Heart right ventricle (tissue), 16 donors: ENCODE data around the gene CUEDC1. TPM values are rescaled to one million over a fixed set of nuclear protein-coding genes. Genes with fewer than 3 reads are reported as not detected.

Experiments used
- ATAC-seq, 8 donors: fragments of 200-7000 bp; cut with Tn5 transposase; one replicate each; pipeline ENCODE4 v1.9.1; 2020; ENCODE audit warnings: mild to moderate bottlenecking in 8 of 8, moderate library complexity in 8 of 8, moderate number of reproducible peaks in 1 of 8
- DNase-seq, 2 donors: peaks; one replicate each; pipeline ENCODE4 v3.0.0-alpha.2; 2020
- H3K27ac ChIP-seq, 10 donors: fragments of 200-600 bp; sonication (generic) in 2 of 10; one replicate each; pipeline versions ENCODE4 v1.5.0 to v1.8.0; 2020 to 2022; ENCODE audit warnings: mild to moderate bottlenecking in 3 of 10
- H3K27me3 ChIP-seq, 7 donors: fragments of 200-600 bp; one replicate each; pipeline ENCODE4 v1.8.0; 2021 to 2022; ENCODE audit warnings: mild to moderate bottlenecking in 2 of 7
- H3K36me3 ChIP-seq, 9 donors: fragments of 200-600 bp; sonication (generic) in 1 of 9; one replicate each; pipeline versions ENCODE4 v1.5.0 to v1.8.0; 2020 to 2022; ENCODE audit warnings: mild to moderate bottlenecking in 2 of 9
- H3K4me1 ChIP-seq, 9 donors: fragments of 200-600 bp; sonication (generic) in 1 of 9; one replicate each; pipeline versions ENCODE4 v1.5.0 to v1.8.0; 2020 to 2022; ENCODE audit warnings: mild to moderate bottlenecking in 4 of 9
- H3K4me3 ChIP-seq, 10 donors: fragments of 200-600 bp; sonication (generic) in 2 of 10; one replicate each; pipeline versions ENCODE4 v1.5.0 to v1.8.0; 2020 to 2022; ENCODE audit warnings: mild to moderate bottlenecking in 7 of 10, moderate library complexity in 2 of 10
- H3K9me3 ChIP-seq, 11 donors: fragments of 200-600 bp in 10 of 11; sonication (generic) in 2 of 11; one replicate each; pipeline versions ENCODE4 v1.5.0 to v1.8.0; 2013 to 2022; ENCODE audit warnings: mild to moderate bottlenecking in 2 of 11, control low read depth in 1 of 11, moderate library complexity in 1 of 11
- WGBS, 2 donors: extraction: QIAGEN DNeasy Blood & Tissue Kit; methylation state at CpG; one replicate each; pipeline ENCODE4 v1.1.7; 2013; ENCODE audit warnings: inconsistent platforms in 1 of 2; 5-methylcytosine and 5-hydroxymethylcytosine counted together
- intact Hi-C, 10 donors: fragments of 100-400 bp; cut with DNase I; formaldehyde crosslinking; loops; one replicate each; pipeline versions ENCODE4 v1.11.1 to v1.14.2; 2022
- polyA plus RNA-seq, 2 donors: library from polyadenylated mRNA; stranded (reverse); fragments of 200-250 nt; gene quantifications; one replicate each; pipeline ENCODE4 v1.2.3, GENCODE V29; 2013
- total RNA-seq, 10 donors: library from RNA; stranded (reverse); fragmentation: NEBNext Ultra II Directional in 3 of 10; extraction: Animal tissue kit (Norgen Biotek cat#: 25700) in 3 of 10; gene quantifications; one replicate each; pipeline versions ENCODE4 v1.2.1 to v1.2.4, GENCODE V29; 2021 to 2023
- TF ChIP-seq, protein P1 (sequence below), 9 donors: fragments of 200-600 bp; sonication (generic) in 2 of 9; IDR thresholded peaks; one replicate each; pipeline versions ENCODE4 v1.5.0 to v1.8.0; 2021 to 2022; ENCODE audit warnings: antibody characterized with exemption in 9 of 9, mild to moderate bottlenecking in 5 of 9, moderate library complexity in 1 of 9
- donor health status: Arrhythmogenic right ventricular cardiomyopathy.
- donor health status: ischemic (EF 13 %, LVEDD 7.1; RV severe dilation, severe dysfunction).
- donor health status: healthy with polysubstance abuse.
- donor health status: DM: no; HTN: yes; CAD: no.
- donor health status: DM: no; HTN: no; CAD: no.
- donor health status: ischemic (EF 25% LVEDD 6.9; RV normal size, moderate dysfunction).
- donor health status: ischemic (EF 25% LVEDD 5.7; RV mildly dilated, moderate dysfunction).
- donor health status: healthy.
- donor health status: DM: yes; HTN: yes; CAD: no.
- donor health status: Ischemic cardiomyopathy.
- donor health status: ischemic (EF 35%, LVEDD 5.7; RV mildly dilated, moderate dysfunction).
- donor health status: nonischemic (EF 11% LVEDD 7.7; RV severe dilation, severe dysfunction).
- donor health status: DM: yes; HTN: yes; CAD: no.
- donor health status: PGD.
- donor health status: ischemic (EF 29% LVEDD 5.4; RV normal size, mild dysfunction).
- donor health status: nonischemic (EF 23%, LVEDD 6.1; RV moderate dilation, normal function).

CUEDC1 gene
- total and polyA plus RNA-seq, 12 donors, result 26.9 to 65.0 (median 45.4) TPM

DNA sequence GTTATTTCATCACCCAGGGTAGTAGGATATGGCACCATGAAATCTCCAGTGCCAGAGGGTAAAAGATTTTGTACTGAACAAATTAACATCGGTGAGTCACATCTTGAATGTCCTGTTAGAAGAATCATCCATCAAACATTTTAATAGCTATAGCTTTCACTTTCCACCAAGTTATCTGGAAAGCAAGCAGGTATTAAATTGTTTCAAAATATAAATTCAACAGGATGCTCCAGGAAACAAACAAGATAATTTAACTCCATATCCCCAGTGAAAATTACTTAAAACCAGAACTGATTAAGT is 30.4 kb upstream of the CUEDC1 start:
- no peaks in the 10 kb centered on the region for H3K9me3 ChIP-seq
- no peak for DNase-seq
- peaks cover 0 to 41% (median 10%) of the 10 kb centered on the region in 9 donors for H3K36me3 ChIP-seq
- intact Hi-C loops, result loop anchor here in 6 of 10 donors (5.0 kb wide), 2 partner anchors 33 to 93 kb away; no protein-coding TSS in a partner anchor
- H3K4me1 ChIP-seq, result peaks cover 13 to 83% (median 77%) of the 10 kb centered on the region in 9 donors
- peak overlapping the region in 5 of 10 donors; percentile 7 to 94 (median 87) for H3K4me3 ChIP-seq
- no peaks in the 10 kb centered on the region for H3K27me3 ChIP-seq
- TF ChIP-seq, protein P1, sequence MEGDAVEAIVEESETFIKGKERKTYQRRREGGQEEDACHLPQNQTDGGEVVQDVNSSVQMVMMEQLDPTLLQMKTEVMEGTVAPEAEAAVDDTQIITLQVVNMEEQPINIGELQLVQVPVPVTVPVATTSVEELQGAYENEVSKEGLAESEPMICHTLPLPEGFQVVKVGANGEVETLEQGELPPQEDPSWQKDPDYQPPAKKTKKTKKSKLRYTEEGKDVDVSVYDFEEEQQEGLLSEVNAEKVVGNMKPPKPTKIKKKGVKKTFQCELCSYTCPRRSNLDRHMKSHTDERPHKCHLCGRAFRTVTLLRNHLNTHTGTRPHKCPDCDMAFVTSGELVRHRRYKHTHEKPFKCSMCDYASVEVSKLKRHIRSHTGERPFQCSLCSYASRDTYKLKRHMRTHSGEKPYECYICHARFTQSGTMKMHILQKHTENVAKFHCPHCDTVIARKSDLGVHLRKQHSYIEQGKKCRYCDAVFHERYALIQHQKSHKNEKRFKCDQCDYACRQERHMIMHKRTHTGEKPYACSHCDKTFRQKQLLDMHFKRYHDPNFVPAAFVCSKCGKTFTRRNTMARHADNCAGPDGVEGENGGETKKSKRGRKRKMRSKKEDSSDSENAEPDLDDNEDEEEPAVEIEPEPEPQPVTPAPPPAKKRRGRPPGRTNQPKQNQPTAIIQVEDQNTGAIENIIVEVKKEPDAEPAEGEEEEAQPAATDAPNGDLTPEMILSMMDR (IDR thresholded peaks at IDR 0.05), result no peak
- 10% methylated on average over 1 of the region's 1 CpG for WGBS, 2 donors
- H3K27ac ChIP-seq, result peak overlapping the region in 7 of 10 donors; percentile 5 to 99 (median 98)
- ATAC-seq, result no peak

- DNase-seq (no peak), ATAC-seq (no peak)
- peak overlapping the region in 5 of 10 donors; percentile 1 to 94 (median 71) for H3K4me3 ChIP-seq
- intact Hi-C loops, result loop anchor here in 6 of 10 donors (5.0 kb wide), 2 partner anchors 33 to 93 kb away; no protein-coding TSS in a partner anchor
- H3K27ac ChIP-seq, result peak overlapping the region in 7 of 10 donors; percentile 5 to 99 (median 98)
- no peaks in the 10 kb centered on the region for H3K9me3 ChIP-seq
- H3K27me3 ChIP-seq, result no peaks in the 10 kb centered on the region
- 44 to 45% methylated on average over 4 of the region's 4 CpGs for WGBS, 2 donors
- TF ChIP-seq, protein P1 (IDR thresholded peaks at IDR 0.05), result no peak
- H3K36me3 ChIP-seq, result peaks cover 0 to 46% (median 15%) of the 10 kb centered on the region in 9 donors
- H3K4me1 ChIP-seq, result peaks cover 13 to 80% (median 77%) of the 10 kb centered on the region in 9 donors
These were observed 29.9 kb upstream of the CUEDC1 start for GRCh38 chr17:57984936-57985674.

GRCh38 chr17:57984261-57984890 is 29.2 kb upstream of the CUEDC1 start:
- H3K36me3 ChIP-seq, result peaks cover 0 to 54% (median 21%) of the 10 kb centered on the region in 9 donors
- H3K27me3 ChIP-seq, result no peaks in the 10 kb centered on the region
- WGBS, 2 donors, result 30% methylated on average over 4 of the region's 4 CpGs
- DNase-seq (no peak), ATAC-seq (no peak)
- peak overlapping the region in 1 of 10 donors; percentile 94 for H3K4me3 ChIP-seq
- TF ChIP-seq, protein P1 (IDR thresholded peaks at IDR 0.05), result no peak
- peaks cover 11 to 74% (median 70%) of the 10 kb centered on the region in 9 donors for H3K4me1 ChIP-seq
- intact Hi-C loops, result no loop called here
- H3K9me3 ChIP-seq, result no peaks in the 10 kb centered on the region
- H3K27ac ChIP-seq, result peak overlapping the region in 6 of 10 donors; percentile 29 to 99 (median 98)

DNA sequence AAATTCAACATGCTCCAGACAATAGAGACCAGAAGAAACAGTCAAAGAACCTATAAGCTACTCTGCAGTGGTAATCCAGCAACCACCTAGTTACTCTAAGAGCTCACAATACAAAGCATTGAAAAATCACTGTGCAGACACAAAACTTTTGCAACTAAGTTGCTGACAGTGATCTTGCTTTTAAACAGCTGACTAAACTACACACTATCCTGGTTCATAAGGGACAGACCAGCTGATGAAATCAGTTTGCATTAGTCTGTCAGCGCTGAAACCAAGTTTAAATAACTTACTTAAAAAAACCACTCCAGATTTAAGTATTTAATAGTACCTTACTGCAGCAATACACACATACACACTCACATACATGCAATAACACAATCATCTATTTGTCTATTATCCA is 28.2 kb upstream of the CUEDC1 start:
- Histone ChIP-seq H3K4me3 (no peak overlapping the region), H3K27ac (peak overlapping the region in 1 of 10 donors; percentile 19), H3K9me3 (no peaks in the 10 kb centered on the region)

More for the DNA sequence above, 28.2 kb upstream of the CUEDC1 start:
- ATAC-seq (no peak), DNase-seq (no peak)
- H3K36me3 ChIP-seq, result peaks cover 0 to 63% (median 29%) of the 10 kb centered on the region in 9 donors
- H3K27me3 ChIP-seq, result no peaks in the 10 kb centered on the region
- intact Hi-C loops, result no loop called here
- WGBS, 2 donors, result 74% methylated on average over 1 of the region's 1 CpG
- TF ChIP-seq, protein P1 (IDR thresholded peaks at IDR 0.05), result no peak
- H3K4me1 ChIP-seq, result peaks cover 6 to 71% (median 62%) of the 10 kb centered on the region in 9 donors
